H9 (cell line): Measurements from ENCODE around the gene RHOB. TPM values are rescaled to one million over a fixed set of nuclear protein-coding genes. Genes with fewer than 3 reads are reported as not detected.

ENCODE experiments used
- DNase-seq: peaks from one replicate; pipeline ENCODE4 v3.0.0-alpha.2; 2017
- H2AFZ ChIP-seq: one replicate; pipeline ENCODE4 v1.6.1; 2013; ENCODE audit warnings: mild to moderate bottlenecking, low read length, control low read depth, moderate library complexity
- H2AK5ac ChIP-seq: 2 replicates; pipeline ENCODE4 v1.6.1; 2013; ENCODE audit warnings: low read length, control low read depth, mixed read lengths; ENCODE audit not compliant: insufficient read length
- H2BK120ac ChIP-seq: one replicate; pipeline ENCODE4 v1.6.1; 2013; ENCODE audit warnings: low read depth, mild to moderate bottlenecking, low read length, control low read depth, inconsistent platforms; ENCODE audit not compliant: poor library complexity, severe bottlenecking
- H2BK12ac ChIP-seq: 2 replicates; pipeline ENCODE4 v1.6.1; 2013; ENCODE audit warnings: low read length, control low read depth, mixed read lengths, low read depth; ENCODE audit not compliant: insufficient read length
- H2BK15ac ChIP-seq: 2 replicates; pipeline ENCODE4 v1.6.1; 2013; ENCODE audit warnings: low read depth, low read length, control low read depth
- H2BK20ac ChIP-seq: one replicate; pipeline ENCODE4 v1.6.1; 2013; ENCODE audit warnings: low read depth, mild to moderate bottlenecking, low read length, control low read depth, inconsistent platforms; ENCODE audit not compliant: poor library complexity, severe bottlenecking
- H2BK5ac ChIP-seq: 2 replicates; pipeline ENCODE4 v1.6.1; 2013; ENCODE audit warnings: low read length, control low read depth, mixed read lengths; ENCODE audit not compliant: insufficient read length
- H3K14ac ChIP-seq: 2 replicates; pipeline ENCODE4 v1.6.1; 2013; ENCODE audit warnings: low read length, control low read depth; ENCODE audit not compliant: insufficient read depth
- H3K18ac ChIP-seq: 2 replicates; pipeline ENCODE4 v1.6.1; 2013; ENCODE audit warnings: low read depth, mild to moderate bottlenecking, mixed read lengths, low read length, control low read depth; ENCODE audit not compliant: insufficient read length
- H3K23ac ChIP-seq: 2 replicates; pipeline ENCODE4 v1.6.1; 2013; ENCODE audit warnings: low read length, control low read depth, mixed read lengths, low read depth; ENCODE audit not compliant: insufficient read length
- H3K23me2 ChIP-seq: 2 replicates; pipeline ENCODE4 v1.6.1; 2013; ENCODE audit warnings: low read depth, mild to moderate bottlenecking, mixed read lengths, low read length, control low read depth; ENCODE audit not compliant: insufficient read length, poor library complexity, severe bottlenecking
- H3K27ac ChIP-seq: 2 replicates; pipeline ENCODE4 v1.5.1; 2013; ENCODE audit warnings: low read length, control low read depth, mixed read lengths, low read depth; ENCODE audit not compliant: insufficient read length
- H3K27me3 ChIP-seq: 2 replicates; pipeline ENCODE4 v1.6.1; 2013; ENCODE audit warnings: low read length, control low read depth, inconsistent platforms; ENCODE audit not compliant: insufficient read depth
- H3K4ac ChIP-seq: 2 replicates; pipeline ENCODE4 v1.6.1; 2013; ENCODE audit warnings: low read depth, mild to moderate bottlenecking, control low read depth, inconsistent platforms, low read length, moderate library complexity
- H3K4me1 ChIP-seq: 2 replicates; pipeline ENCODE4 v1.6.1; 2013; ENCODE audit warnings: low read length, control low read depth, inconsistent platforms; ENCODE audit not compliant: insufficient read depth
- H3K4me2 ChIP-seq: 2 replicates; pipeline ENCODE4 v1.6.1; 2013; ENCODE audit warnings: low read length, control low read depth, mixed read lengths; ENCODE audit not compliant: insufficient read length, insufficient read depth
- H3K56ac ChIP-seq: 2 replicates; pipeline ENCODE4 v1.6.1; 2013; ENCODE audit warnings: low read depth, mild to moderate bottlenecking, mixed read lengths, low read length, control low read depth; ENCODE audit not compliant: insufficient read length
- H3K79me1 ChIP-seq: 2 replicates; pipeline ENCODE4 v1.6.1; 2013; ENCODE audit warnings: low read depth, mild to moderate bottlenecking, moderate library complexity, low read length, control low read depth, inconsistent platforms; ENCODE audit not compliant: insufficient read depth, poor library complexity, severe bottlenecking
- H3K79me2 ChIP-seq: 2 replicates; pipeline ENCODE4 v1.6.1; 2013; ENCODE audit warnings: low read length, control low read depth, inconsistent platforms; ENCODE audit not compliant: insufficient read depth
- H3K9ac ChIP-seq: 2 replicates; pipeline ENCODE4 v1.6.1; 2013; ENCODE audit warnings: low read length, control low read depth, mixed read lengths; ENCODE audit not compliant: insufficient read length; ENCODE audit errors: extremely low read depth
- H3K9me3 ChIP-seq: one replicate; pipeline ENCODE4 v1.6.1; 2013; ENCODE audit warnings: low read depth, low read length, inconsistent platforms; ENCODE audit not compliant: control insufficient read depth
- H3T11ph ChIP-seq: one replicate; pipeline ENCODE4 v1.6.1; 2013; ENCODE audit warnings: mild to moderate bottlenecking, low read length, control low read depth, inconsistent platforms
- H4K20me1 ChIP-seq: one replicate; pipeline ENCODE4 v1.6.1; 2013; ENCODE audit not compliant: control insufficient read depth, insufficient read length, insufficient read depth
- H4K5ac ChIP-seq: 2 replicates; pipeline ENCODE4 v1.6.1; 2013; ENCODE audit warnings: low read depth, mild to moderate bottlenecking, mixed read lengths, low read length, control low read depth; ENCODE audit not compliant: insufficient read length
- H4K8ac ChIP-seq: replicated peaks from 2 replicates; pipeline ENCODE4 v1.6.1; 2013; ENCODE audit warnings: low read length, control low read depth, mixed read lengths, low read depth; ENCODE audit not compliant: insufficient read length
- H4K91ac ChIP-seq: 2 replicates; pipeline ENCODE4 v1.6.1; 2013; ENCODE audit warnings: low read depth, mild to moderate bottlenecking, moderate library complexity, mixed read lengths, low read length, control low read depth; ENCODE audit not compliant: insufficient read length
- H3K27ac Mint-ChIP-seq, 3 experiments: 2 replicates in 2 of 3; 3 replicates in 1 of 3; pipeline ENCODE4 v1.8.0; 2020 to 2021; ENCODE audit warnings: mixed read lengths in 3 of 3, mild to moderate bottlenecking in 1 of 3, moderate library complexity in 1 of 3
- H3K27me3 Mint-ChIP-seq: 2 replicates; pipeline ENCODE4 v1.8.0; 2021; ENCODE audit warnings: low read depth, mild to moderate bottlenecking, moderate library complexity, mixed read lengths
- H3K36me3 Mint-ChIP-seq, 3 experiments: 2 replicates in 2 of 3; 3 replicates in 1 of 3; pipeline ENCODE4 v1.8.0; 2020 to 2021; ENCODE audit warnings: low read depth in 3 of 3, mixed read lengths in 3 of 3; ENCODE audit not compliant: insufficient read depth in 1 of 3
- H3K4me1 Mint-ChIP-seq, 2 experiments: 2 replicates each; pipeline ENCODE4 v1.8.0; 2020; ENCODE audit warnings: mixed read lengths in 2 of 2
- H3K4me3 Mint-ChIP-seq, 2 experiments: 2 replicates in 1 of 2; 3 replicates in 1 of 2; pipeline ENCODE4 v1.8.0; 2020 to 2021; ENCODE audit warnings: mild to moderate bottlenecking in 2 of 2, mixed read lengths in 2 of 2, moderate library complexity in 1 of 2
- H3K9me3 Mint-ChIP-seq, 2 experiments: 2 replicates in 1 of 2; 3 replicates in 1 of 2; pipeline ENCODE4 v1.8.0; 2020; ENCODE audit warnings: mild to moderate bottlenecking in 2 of 2, mixed read lengths in 2 of 2, moderate library complexity in 1 of 2
- WGBS: extraction: QIAGEN DNeasy Blood & Tissue Kit; methylation state at CpG from one replicate; pipeline ENCODE4 v1.1.7; 2013; ENCODE audit warnings: missing lambda C conversion rate, low lambda C conversion rate, mixed read lengths; ENCODE audit not compliant: insufficient read length; ENCODE audit errors: extremely low coverage; 5-methylcytosine and 5-hydroxymethylcytosine counted together
- total RNA-seq: library from RNA; stranded (reverse); gene quantifications from 2 replicates; pipeline ENCODE4 v1.2.1, GENCODE V29; 2021
- TF ChIP-seq, protein P1 (sequence below): fragments of 200-600 bp; sonication (generic); conservative IDR thresholded peaks from 3 replicates; pipeline ENCODE4 v1.8.0; 2021; ENCODE audit warnings: antibody characterized with exemption, mild to moderate bottlenecking

The RHOB gene
- total RNA-seq, 1 experiment from 2014 or later = 10.3 TPM

DNA sequence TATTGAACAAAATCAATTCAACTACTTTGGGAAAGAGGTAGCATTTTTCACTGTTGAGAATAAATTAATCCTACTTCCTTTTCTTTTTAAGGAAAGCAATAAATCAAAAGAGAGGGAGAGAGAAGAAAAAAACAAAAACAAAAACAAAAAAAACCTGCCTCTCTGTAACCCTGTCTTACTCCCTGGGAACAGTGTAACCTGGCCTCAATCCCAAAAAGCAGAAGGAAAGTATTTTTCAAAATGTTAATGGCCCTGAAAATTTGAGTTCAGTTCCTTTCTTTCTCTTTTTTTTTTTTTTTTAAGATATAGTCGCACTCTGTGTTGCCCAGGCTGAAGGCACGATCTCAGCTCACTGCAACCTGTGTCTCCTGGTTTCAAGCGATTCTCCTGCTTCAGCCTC is 35.9 kb downstream of the RHOB start:
- no CpG with 5 or more reads among the region's 3 CpGs for WGBS
- H3K27me3 Mint-ChIP-seq = peaks cover 37% of the 10 kb centered on the region

More for the DNA sequence above, 35.9 kb downstream of the RHOB start:
- H3K79me2 ChIP-seq = no peaks in the 10 kb centered on the region
- H3K9me3 ChIP-seq = no peaks in the 10 kb centered on the region
- TF ChIP-seq, protein P1, sequence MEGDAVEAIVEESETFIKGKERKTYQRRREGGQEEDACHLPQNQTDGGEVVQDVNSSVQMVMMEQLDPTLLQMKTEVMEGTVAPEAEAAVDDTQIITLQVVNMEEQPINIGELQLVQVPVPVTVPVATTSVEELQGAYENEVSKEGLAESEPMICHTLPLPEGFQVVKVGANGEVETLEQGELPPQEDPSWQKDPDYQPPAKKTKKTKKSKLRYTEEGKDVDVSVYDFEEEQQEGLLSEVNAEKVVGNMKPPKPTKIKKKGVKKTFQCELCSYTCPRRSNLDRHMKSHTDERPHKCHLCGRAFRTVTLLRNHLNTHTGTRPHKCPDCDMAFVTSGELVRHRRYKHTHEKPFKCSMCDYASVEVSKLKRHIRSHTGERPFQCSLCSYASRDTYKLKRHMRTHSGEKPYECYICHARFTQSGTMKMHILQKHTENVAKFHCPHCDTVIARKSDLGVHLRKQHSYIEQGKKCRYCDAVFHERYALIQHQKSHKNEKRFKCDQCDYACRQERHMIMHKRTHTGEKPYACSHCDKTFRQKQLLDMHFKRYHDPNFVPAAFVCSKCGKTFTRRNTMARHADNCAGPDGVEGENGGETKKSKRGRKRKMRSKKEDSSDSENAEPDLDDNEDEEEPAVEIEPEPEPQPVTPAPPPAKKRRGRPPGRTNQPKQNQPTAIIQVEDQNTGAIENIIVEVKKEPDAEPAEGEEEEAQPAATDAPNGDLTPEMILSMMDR = no peak
- DNase-seq = no peak
- H4K91ac ChIP-seq = no peak overlapping the region
- H2AK5ac ChIP-seq = no peak overlapping the region
- H3K4me1 ChIP-seq = peaks cover 2% of the 10 kb centered on the region; the same call in 1 of the 2 replicates
- H4K5ac ChIP-seq = no peak overlapping the region
- no peaks in the 10 kb centered on the region for H3K27me3 ChIP-seq
- Mint-ChIP-seq H3K4me1 (peaks cover 11% of the 10 kb centered on the region in 2 experiments), H3K4me3 (no peak overlapping the region), H3K27ac (no peak overlapping the region), H3K9me3 (no peaks in the 10 kb centered on the region), H3K36me3 (no peaks in the 10 kb centered on the region; a peak in 1 of 7 replicates)
- no peak overlapping the region for H2BK20ac ChIP-seq
- H4K8ac ChIP-seq = no peak overlapping the region
- no peak overlapping the region for H2BK120ac ChIP-seq
- H2BK5ac ChIP-seq = no peak overlapping the region
- H3K14ac ChIP-seq = no peak overlapping the region
- no peak overlapping the region for H2AFZ ChIP-seq
- no peak overlapping the region for H3K27ac ChIP-seq
- H3K4ac ChIP-seq = no peak overlapping the region
- no peaks in the 10 kb centered on the region for H4K20me1 ChIP-seq
- no peaks in the 10 kb centered on the region for H3K23me2 ChIP-seq
- no peak overlapping the region for H2BK15ac ChIP-seq
- no peak overlapping the region for H3K23ac ChIP-seq
- no peak overlapping the region for H3T11ph ChIP-seq
- H3K4me2 ChIP-seq = no peak overlapping the region
- H3K79me1 ChIP-seq = no peaks in the 10 kb centered on the region
- H2BK12ac ChIP-seq = no peak overlapping the region
- H3K18ac ChIP-seq = no peak overlapping the region
- H3K56ac ChIP-seq = no peak overlapping the region
- no peak overlapping the region for H3K9ac ChIP-seq
